HepG2 (cell line): ENCODE measurements around the gene SUMO1. TPM values are rescaled to one million over a fixed set of nuclear protein-coding genes. Genes with fewer than 3 reads are reported as not detected.

Source experiments
- ATAC-seq: fragments of 200-7000 bp; cut with Tn5 transposase; 3 replicates; pipeline ENCODE4 v1.9.1; 2020; ENCODE audit warnings: mild to moderate bottlenecking, moderate library complexity
- BruUV-seq: library from RNA; stranded (reverse); fragments of 400-500 nt; replicated peaks from 2 replicates; lab custom pipeline; 2021; lab: Mats Ljungman, UMichigan
- CTCF ChIA-PET: fragments of 300-600 bp; formaldehyde crosslinking; extraction: SDS; loops from one replicate; lab custom pipeline; 2021; ENCODE audit warnings: low total read pairs, inconsistent platforms, low intra/inter-chr PET ratio; lab: Yijun Ruan, JAX
- POLR2A ChIA-PET: fragments of 350-600 bp; sonication (Branson Sonifier 250); formaldehyde crosslinking; loops from one replicate; lab custom pipeline; 2020; ENCODE audit warnings: antibody characterized with exemption, inconsistent platforms; lab: Yijun Ruan, JAX
- DNase-seq: peaks from one replicate; pipeline ENCODE4 v3.0.0-alpha.2; 2015; ENCODE audit warnings: low spot score
- FAIRE-seq: peaks from 3 replicates; lab custom pipeline; 2011; peaks lifted over from hg19 to GRCh38; lab: Jason Lieb, UNC
- H2AFZ ChIP-seq: one replicate; pipeline ENCODE4 v1.6.1; 2011; ENCODE audit warnings: low read length, inconsistent platforms
- H3K27ac ChIP-seq: fragments of 300-600 bp; 3 replicates; pipeline ENCODE4 v1.8.0; 2011; ENCODE audit warnings: mixed run types, mild to moderate bottlenecking, mixed read lengths, low read length, inconsistent platforms; ENCODE audit not compliant: insufficient read depth; ENCODE audit errors: extremely low read length
- H3K27me3 ChIP-seq, 2 experiments: fragments of 200-600 bp in 1 of 2; 2 replicates in 1 of 2; 3 replicates in 1 of 2; pipeline versions ENCODE4 v1.6.0 to v1.8.0; 2011; ENCODE audit warnings: low read length in 2 of 2, mild to moderate bottlenecking in 2 of 2, moderate library complexity in 2 of 2, inconsistent platforms in 1 of 2; ENCODE audit not compliant: insufficient read depth in 2 of 2, control insufficient read depth in 1 of 2
- H3K36me3 ChIP-seq, 2 experiments: fragments of 200-600 bp in 1 of 2; replicated peaks in 1 of 2; 2 replicates in 1 of 2; 3 replicates in 1 of 2; pipeline versions ENCODE4 v1.5.1 to v1.8.0; 2011; ENCODE audit warnings: low read length in 2 of 2, inconsistent platforms in 1 of 2; ENCODE audit not compliant: insufficient read depth in 2 of 2, control insufficient read depth in 1 of 2
- H3K4me1 ChIP-seq: 2 replicates; pipeline ENCODE4 v1.5.1; 2012; ENCODE audit warnings: low read length, inconsistent platforms; ENCODE audit not compliant: insufficient read depth
- H3K4me2 ChIP-seq: 2 replicates; pipeline ENCODE4 v1.6.0; 2011; ENCODE audit warnings: low read depth, low read length, inconsistent platforms
- H3K4me3 ChIP-seq, 3 experiments: fragments of 200-600 bp in 1 of 3; sonication (generic), shearing (Covaris generic) in 1 of 3; replicated peaks in 1 of 3; 2 replicates each; pipeline ENCODE4 v1.5.1; 2011 to 2016; ENCODE audit warnings: low read length in 3 of 3, inconsistent platforms in 2 of 3, low read depth in 2 of 3, mild to moderate bottlenecking in 2 of 3, control low read depth in 1 of 3, mixed read lengths in 1 of 3; ENCODE audit not compliant: insufficient read depth in 1 of 3
- H3K79me2 ChIP-seq: one replicate; pipeline ENCODE4 v1.6.1; 2011; ENCODE audit warnings: low read length, inconsistent platforms; ENCODE audit not compliant: insufficient read depth
- H3K9ac ChIP-seq: 2 replicates; pipeline ENCODE4 v1.6.0; 2011; ENCODE audit warnings: mild to moderate bottlenecking, low read depth, low read length, inconsistent platforms; ENCODE audit not compliant: insufficient read depth
- H3K9me3 ChIP-seq: 2 replicates; pipeline ENCODE4 v1.5.1; 2012; ENCODE audit warnings: mild to moderate bottlenecking, low read length
- H4K20me1 ChIP-seq: 2 replicates; pipeline ENCODE4 v1.6.0; 2011; ENCODE audit warnings: inconsistent platforms, mild to moderate bottlenecking, low read length, moderate library complexity; ENCODE audit not compliant: insufficient read depth
- CC2D1A ChIP-seq: sonication (generic); formaldehyde crosslinking; IDR thresholded peaks from 2 replicates; pipeline ENCODE4 v1.8.1; 2023; ENCODE audit warnings: mild to moderate bottlenecking, missing genetic modification reagents
- FOXA1 ChIP-seq, 2 experiments: fragments of 450-650 bp in 1 of 2; sonication (generic) in 1 of 2; formaldehyde crosslinking in 1 of 2; IDR thresholded peaks; 2 replicates each; pipeline versions ENCODE4 v1.4.0 to v1.6.1; 2016 to 2020; ENCODE audit warnings: missing genetic modification reagents in 1 of 2
- KDM2A ChIP-seq: sonication (generic); formaldehyde crosslinking; IDR thresholded peaks from 2 replicates; pipeline ENCODE4 v1.4.0; 2020; ENCODE audit warnings: low read depth, missing genetic modification reagents, borderline replicate concordance
- MIER2 ChIP-seq: IDR thresholded peaks from 2 replicates; pipeline ENCODE4 v1.6.1; 2016; ENCODE audit warnings: missing biosample characterization, missing genetic modification reagents
- NCOA1 ChIP-seq: sonication (generic); formaldehyde crosslinking; IDR thresholded peaks from 2 replicates; pipeline ENCODE4 v1.9.0; 2021; ENCODE audit warnings: missing genetic modification reagents
- PBX2 ChIP-seq: IDR thresholded peaks from 2 replicates; pipeline ENCODE4 v1.6.1; 2016; ENCODE audit warnings: control low read depth
- SALL1 ChIP-seq: sonication (generic); formaldehyde crosslinking; IDR thresholded peaks from 2 replicates; pipeline ENCODE4 v1.8.0; 2022; ENCODE audit warnings: mild to moderate bottlenecking, missing genetic modification reagents
- THAP8 ChIP-seq: sonication (generic); formaldehyde crosslinking; IDR thresholded peaks from 2 replicates; pipeline ENCODE4 v1.5.1; 2020; ENCODE audit warnings: missing genetic modification reagents, mild to moderate bottlenecking, borderline replicate concordance
- ZBTB3 ChIP-seq: sonication (generic); formaldehyde crosslinking; IDR thresholded peaks from 2 replicates; pipeline ENCODE4 v1.4.0; 2020; ENCODE audit warnings: low read depth, mild to moderate bottlenecking, moderate library complexity, missing genetic modification reagents, borderline replicate concordance
- ZBTB44 ChIP-seq: sonication (generic); formaldehyde crosslinking; IDR thresholded peaks from 2 replicates; pipeline ENCODE4 v1.4.0; 2020; ENCODE audit warnings: missing genetic modification reagents
- ZKSCAN1 ChIP-seq: fragments of 150-350 bp; IDR thresholded peaks from 2 replicates; pipeline ENCODE4 v1.6.1; 2014; ENCODE audit warnings: low read length
- ZNF143 ChIP-seq: sonication (generic); formaldehyde crosslinking; IDR thresholded peaks from 2 replicates; pipeline ENCODE4 v1.4.0; 2020; ENCODE audit warnings: missing genetic modification reagents
- ZNF546 ChIP-seq: sonication (generic); formaldehyde crosslinking; conservative IDR thresholded peaks from 2 replicates; pipeline ENCODE4 v1.8.1; 2023; ENCODE audit warnings: mild to moderate bottlenecking, missing genetic modification reagents
- ZNF773 ChIP-seq: sonication (generic); formaldehyde crosslinking; IDR thresholded peaks from 2 replicates; pipeline ENCODE4 v1.4.0; 2020; ENCODE audit warnings: missing genetic modification reagents, borderline replicate concordance
- WGBS: methylation state at CpG from one replicate; pipeline ENCODE4 v1.1.6; 2017; ENCODE audit warnings: low lambda C conversion rate; 5-methylcytosine and 5-hydroxymethylcytosine counted together
- in situ Hi-C: cut with HindIII; loops from 2 replicates; pipeline ENCODE4 v1.10.0; 2017; ENCODE audit warnings: low pct_unique_long_range_greater_than_20kb; ENCODE audit not compliant: extremely low pct_ligation_motif_present
- intact Hi-C: fragments of 100-400 bp; cut with micrococcal nuclease; formaldehyde crosslinking; loops from one replicate; pipeline ENCODE4 v1.10.0; 2022; ENCODE audit not compliant: unreplicated experiment
- polyA plus RNA-seq, 8 experiments: library from polyadenylated mRNA; depleted of rRNA in 3 of 8; stranded (reverse) in 7 of 8; unstranded in 1 of 8; fragments of >200 nt; fragmentation: Illumina TruSeq in 4 of 8; extraction: Trizol in 4 of 8; gene quantifications; 2 replicates each; pipeline versions ENCODE4 v1.2.1 to v1.2.3, GENCODE V29; 2011 to 2016; ENCODE audit warnings: low read depth in 4 of 8, missing spikeins in 1 of 8, mixed read lengths in 1 of 8; ENCODE audit not compliant: insufficient read depth in 1 of 8
- total RNA-seq, 5 experiments: library from RNA; depleted of rRNA; stranded (reverse); fragments of >200 nt; fragmentation: Illumina TruSeq; extraction: Trizol; gene quantifications; 2 replicates each; pipeline ENCODE4 v1.2.3, GENCODE V29; 2016; ENCODE audit warnings: low read depth in 1 of 5
- TF ChIP-seq, protein P1 (sequence below): sonication (generic); formaldehyde crosslinking; IDR thresholded peaks from 2 replicates; pipeline ENCODE4 v1.9.0; 2021; ENCODE audit warnings: missing genetic modification reagents, mild to moderate bottlenecking, borderline replicate concordance
- TF ChIP-seq, protein P2 (sequence below): sonication (generic); formaldehyde crosslinking; IDR thresholded peaks from 2 replicates; pipeline ENCODE4 v1.8.0; 2022; ENCODE audit warnings: mild to moderate bottlenecking, missing genetic modification reagents; ENCODE audit not compliant: insufficient replicate concordance

SUMO1 gene
- total and polyA plus RNA-seq, 2 of the 13 experiments (the other 11 are each of a cell fraction or from before 2014, with no cell fraction given): 101 to 173 TPM

DNA sequence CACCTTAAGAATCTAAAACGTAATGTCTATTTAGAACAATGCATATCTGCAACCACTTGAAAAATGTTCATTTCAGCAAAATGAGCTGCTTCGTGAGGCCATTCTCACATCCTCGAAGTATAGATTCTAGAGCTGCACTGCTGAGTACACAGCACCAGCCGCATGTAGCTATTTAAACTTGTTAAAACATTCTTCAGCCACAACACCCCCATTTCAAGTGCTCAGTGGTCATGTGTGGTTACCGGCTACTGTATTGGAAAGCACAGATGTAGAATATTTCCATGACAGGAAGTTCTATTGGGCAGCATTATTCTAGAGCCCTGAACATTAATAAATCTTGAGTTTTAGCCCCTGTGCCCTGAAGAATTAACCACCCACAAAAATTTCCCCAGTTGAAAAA is 35.0 kb downstream of the SUMO1 start:
- H2AFZ ChIP-seq: no peak overlapping the region
- ChIA-PET CTCF (no interaction called here), POLR2A (no interaction called here)
- intact Hi-C loops (no loop called here), in situ Hi-C loops (no loop called here)
- H3K4me1 ChIP-seq: no peaks in the 10 kb centered on the region
- no TSS peak for BruUV-seq
- ATAC-seq (no peak), DNase-seq (no peak), FAIRE-seq (no peak)
- H3K36me3 ChIP-seq: peaks cover 5 to 29% of the 10 kb centered on the region in 2 experiments; a peak in 4 of 5 replicates
- no peak overlapping the region for H3K27ac ChIP-seq
- TF ChIP-seq MIER2 (no peak), ZNF546 (CRISPR knock-in tag) (no peak), NCOA1 (CRISPR knock-in tag) (no peak), FOXA1 (IDR thresholded peaks at IDR 0.05) (no peak), FOXA1 (CRISPR knock-in tag; IDR thresholded peaks at IDR 0.05) (no peak), ZKSCAN1 (no peak), THAP8 (CRISPR knock-in tag) (no peak), PBX2 (CRISPR knock-in tag) (no peak), ZNF773 (no peak), KDM2A (no peak), ZBTB3 (CRISPR knock-in tag) (no peak), ZNF143 (CRISPR knock-in tag) (no peak), ZBTB44 (CRISPR knock-in tag) (no peak), SALL1 (CRISPR knock-in tag) (no peak), CC2D1A (CRISPR knock-in tag) (no peak)
- TF ChIP-seq, protein P1, sequence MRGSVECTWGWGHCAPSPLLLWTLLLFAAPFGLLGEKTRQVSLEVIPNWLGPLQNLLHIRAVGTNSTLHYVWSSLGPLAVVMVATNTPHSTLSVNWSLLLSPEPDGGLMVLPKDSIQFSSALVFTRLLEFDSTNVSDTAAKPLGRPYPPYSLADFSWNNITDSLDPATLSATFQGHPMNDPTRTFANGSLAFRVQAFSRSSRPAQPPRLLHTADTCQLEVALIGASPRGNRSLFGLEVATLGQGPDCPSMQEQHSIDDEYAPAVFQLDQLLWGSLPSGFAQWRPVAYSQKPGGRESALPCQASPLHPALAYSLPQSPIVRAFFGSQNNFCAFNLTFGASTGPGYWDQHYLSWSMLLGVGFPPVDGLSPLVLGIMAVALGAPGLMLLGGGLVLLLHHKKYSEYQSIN (CRISPR knock-in tag): no peak
- TF ChIP-seq, protein P2, sequence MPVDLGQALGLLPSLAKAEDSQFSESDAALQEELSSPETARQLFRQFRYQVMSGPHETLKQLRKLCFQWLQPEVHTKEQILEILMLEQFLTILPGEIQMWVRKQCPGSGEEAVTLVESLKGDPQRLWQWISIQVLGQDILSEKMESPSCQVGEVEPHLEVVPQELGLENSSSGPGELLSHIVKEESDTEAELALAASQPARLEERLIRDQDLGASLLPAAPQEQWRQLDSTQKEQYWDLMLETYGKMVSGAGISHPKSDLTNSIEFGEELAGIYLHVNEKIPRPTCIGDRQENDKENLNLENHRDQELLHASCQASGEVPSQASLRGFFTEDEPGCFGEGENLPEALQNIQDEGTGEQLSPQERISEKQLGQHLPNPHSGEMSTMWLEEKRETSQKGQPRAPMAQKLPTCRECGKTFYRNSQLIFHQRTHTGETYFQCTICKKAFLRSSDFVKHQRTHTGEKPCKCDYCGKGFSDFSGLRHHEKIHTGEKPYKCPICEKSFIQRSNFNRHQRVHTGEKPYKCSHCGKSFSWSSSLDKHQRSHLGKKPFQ (CRISPR knock-in tag): no peak
- over 99% methylated on average over 5 of the region's 5 CpGs for WGBS
- no peaks in the 10 kb centered on the region for H4K20me1 ChIP-seq
- no peaks in the 10 kb centered on the region for H3K79me2 ChIP-seq
- H3K9me3 ChIP-seq: no peaks in the 10 kb centered on the region
- no peak overlapping the region for H3K4me3 ChIP-seq
- H3K27me3 ChIP-seq: no peaks in the 10 kb centered on the region
- no peak overlapping the region for H3K4me2 ChIP-seq
- no peak overlapping the region for H3K9ac ChIP-seq
